SK-N-MC (cell line): ENCODE data around the gene ADAMTS3.

Experiments used
- EZH2 ChIP-seq: fragments of 200-600 bp; sonication (generic); IDR thresholded peaks from one replicate; pipeline ENCODE4 v1.6.1; 2017; ENCODE audit warnings: antibody characterized with exemption
- POLR2AphosphoS5 ChIP-seq: IDR thresholded peaks from 2 replicates; pipeline ENCODE4 v1.6.1; 2012; ENCODE audit warnings: mild to moderate bottlenecking, low read depth, low read length, borderline replicate concordance

GRCh38 chr4:72571337-72571736, 2.3 kb upstream of the ADAMTS3 start:
- TF ChIP-seq POLR2AphosphoS5 = no peak
- no peak for TF ChIP-seq EZH2
